Measurements from ENCODE around the gene EMX1.

EMX1 gene

GRCh38 chr2:72924353-72925240 lies 7.3 kb downstream of the EMX1 start:
- in situ Hi-C loops (cut with MboI; ENCODE audit: low sequenced_read_pairs): no loop called here

- in situ Hi-C loops (cut with MboI; ENCODE audit: low sequenced_read_pairs): no loop called here
Measured at GRCh38 chr2:72925328-72925943, 8.1 kb downstream of the EMX1 start.

- in situ Hi-C loops (cut with MboI; ENCODE audit: low sequenced_read_pairs): no loop called here
Measured at GRCh38 chr2:72926368-72926767, 9.0 kb downstream of the EMX1 start.

GRCh38 chr2:72926811-72927465 lies 9.6 kb downstream of the EMX1 start:
- in situ Hi-C loops (cut with MboI; ENCODE audit: low sequenced_read_pairs): no loop called here

- in situ Hi-C loops (cut with MboI; ENCODE audit: low sequenced_read_pairs): no loop called here
Measured at GRCh38 chr2:72927619-72928550, 10.6 kb downstream of the EMX1 start.

- in situ Hi-C loops (cut with MboI; ENCODE audit: low sequenced_read_pairs): no loop called here
Measured at GRCh38 chr2:72929010-72929409, 11.7 kb downstream of the EMX1 start.

- in situ Hi-C loops (cut with MboI; ENCODE audit: low sequenced_read_pairs): no loop called here
Measured at GRCh38 chr2:72931280-72931910, 14.1 kb downstream of the EMX1 start.

- in situ Hi-C loops (cut with MboI; ENCODE audit: low sequenced_read_pairs): no loop called here
Measured at GRCh38 chr2:72932045-72932740, 14.9 kb downstream of the EMX1 start.

- in situ Hi-C loops (cut with MboI; ENCODE audit: low sequenced_read_pairs): no loop called here
Measured at GRCh38 chr2:72932805-72933204, 15.5 kb downstream of the EMX1 start.

GRCh38 chr2:72933207-72933606 lies 15.9 kb downstream of the EMX1 start:
- in situ Hi-C loops (cut with MboI; ENCODE audit: low sequenced_read_pairs): no loop called here

- in situ Hi-C loops (cut with MboI; ENCODE audit: low sequenced_read_pairs): no loop called here
Measured at GRCh38 chr2:72933646-72934151, 16.4 kb downstream of the EMX1 start.

GRCh38 chr2:72934683-72935610 lies 17.6 kb downstream of the EMX1 start:
- in situ Hi-C loops (cut with MboI; ENCODE audit: low sequenced_read_pairs): no loop called here

GRCh38 chr2:72935611-72935957 lies 18.3 kb downstream of the EMX1 start:
- in situ Hi-C loops (cut with MboI; ENCODE audit: low sequenced_read_pairs): no loop called here

- in situ Hi-C loops (cut with MboI; ENCODE audit: low sequenced_read_pairs): no loop called here
Measured at GRCh38 chr2:72936660-72937355, 19.5 kb downstream of the EMX1 start.

- in situ Hi-C loops (cut with MboI; ENCODE audit: low sequenced_read_pairs): no loop called here
Measured at GRCh38 chr2:72937356-72937669, 20.0 kb downstream of the EMX1 start.

- in situ Hi-C loops (cut with MboI; ENCODE audit: low sequenced_read_pairs): no loop called here
Measured at GRCh38 chr2:72938455-72938854, 21.1 kb downstream of the EMX1 start.

- in situ Hi-C loops (cut with MboI; ENCODE audit: low sequenced_read_pairs): no loop called here
Measured at GRCh38 chr2:72940361-72940760, 23.0 kb downstream of the EMX1 start.

- in situ Hi-C loops (cut with MboI; ENCODE audit: low sequenced_read_pairs): no loop called here
Measured at GRCh38 chr2:72940786-72941185, 23.5 kb downstream of the EMX1 start.
